Measurements from ENCODE around the gene UFC1. TPM values are rescaled to one million over a fixed set of nuclear protein-coding genes. Genes with fewer than 3 reads are reported as not detected.
A peak's percentile ranks its signal among the peaks of the same experiment; 100 is the strongest.

Gene UFC1
- total RNA-seq, 1 donor from 2014 or later = 84.4 TPM

GRCh38 chr1:161121042-161121650, 32.6 kb upstream of the UFC1 start:
- TF ChIP-seq CTCF (IDR thresholded peaks at IDR 0.05) = no peak
- peaks cover 36% of the 10 kb centered on the region for H3K4me1 ChIP-seq
- DNase-seq (no peak), ATAC-seq (no peak)
- H3K9me3 ChIP-seq = no peaks in the 10 kb centered on the region
- H3K4me3 ChIP-seq = no peak overlapping the region
- H3K27ac ChIP-seq = peak overlapping the region; percentile 36
- H3K36me3 ChIP-seq = peaks cover 64% of the 10 kb centered on the region
- H3K27me3 ChIP-seq = no peaks in the 10 kb centered on the region
- intact Hi-C loops (cut with DNase I) = no loop called here

- H3K9me3 ChIP-seq = no peaks in the 10 kb centered on the region
- H3K27me3 ChIP-seq = no peaks in the 10 kb centered on the region
- intact Hi-C loops (cut with DNase I) = no loop called here
- no peak overlapping the region for H3K27ac ChIP-seq
- TF ChIP-seq CTCF (IDR thresholded peaks at IDR 0.05) = no peak
- DNase-seq = no peak
- H3K36me3 ChIP-seq = peaks cover 69% of the 10 kb centered on the region
- peak; percentile 30 for ATAC-seq
- H3K4me3 ChIP-seq = no peak overlapping the region
- H3K4me1 ChIP-seq = peaks cover 32% of the 10 kb centered on the region
Measured at GRCh38 chr1:161121834-161122233, 31.9 kb upstream of the UFC1 start.

- intact Hi-C loops (cut with DNase I) = no loop called here
- peak; percentile 69 for DNase-seq
- ATAC-seq = peak; percentile 21
- Histone ChIP-seq H3K4me1 (peaks cover 38% of the 10 kb centered on the region), H3K27ac (no peak overlapping the region), H3K36me3 (peaks cover 81% of the 10 kb centered on the region), H3K9me3 (no peaks in the 10 kb centered on the region), H3K4me3 (no peak overlapping the region), H3K27me3 (no peaks in the 10 kb centered on the region)
- TF ChIP-seq CTCF (IDR thresholded peaks at IDR 0.05) = no peak
Measured at GRCh38 chr1:161122967-161123366, 30.8 kb upstream of the UFC1 start.

GRCh38 chr1:161127649-161128048, 26.1 kb upstream of the UFC1 start:
- H3K4me3 ChIP-seq = no peak overlapping the region
- intact Hi-C loops (cut with DNase I) = no loop called here
- peaks cover 44% of the 10 kb centered on the region for H3K4me1 ChIP-seq
- no peak for TF ChIP-seq CTCF (IDR thresholded peaks at IDR 0.05)
- peak overlapping the region; percentile 36 for H3K27ac ChIP-seq
- DNase-seq = no peak
- H3K36me3 ChIP-seq = peaks cover 67% of the 10 kb centered on the region
- ATAC-seq = no peak
- no peaks in the 10 kb centered on the region for H3K27me3 ChIP-seq
- no peaks in the 10 kb centered on the region for H3K9me3 ChIP-seq

- Histone ChIP-seq H3K4me3 (no peak overlapping the region), H3K27me3 (no peaks in the 10 kb centered on the region), H3K4me1 (peaks cover 50% of the 10 kb centered on the region), H3K27ac (no peak overlapping the region), H3K36me3 (peaks cover 55% of the 10 kb centered on the region), H3K9me3 (no peaks in the 10 kb centered on the region)
- no peak for TF ChIP-seq CTCF (IDR thresholded peaks at IDR 0.05)
- DNase-seq = no peak
- ATAC-seq = no peak
- intact Hi-C loops (cut with DNase I) = no loop called here
Measured at GRCh38 chr1:161128591-161129420, 25.0 kb upstream of the UFC1 start.

Data from upper lobe of right lung (tissue), 1 donor.